GM19025 (cell line): Measurements from ENCODE around the gene PDE4D.
"Not testable (repeated sequence)": the region's sequence is repeated elsewhere in the genome, so short reads cannot be mapped to it uniquely, and the experiment has no call there.

Experiments used
- ATAC-seq: cut with Tn5 transposase; IDR thresholded peaks from one replicate; pipeline ENCODE4 v1.9.1; 2021; ENCODE audit warnings: mild to moderate bottlenecking, low read depth, moderate library complexity; ENCODE audit not compliant: unreplicated experiment

PDE4D gene

DNA sequence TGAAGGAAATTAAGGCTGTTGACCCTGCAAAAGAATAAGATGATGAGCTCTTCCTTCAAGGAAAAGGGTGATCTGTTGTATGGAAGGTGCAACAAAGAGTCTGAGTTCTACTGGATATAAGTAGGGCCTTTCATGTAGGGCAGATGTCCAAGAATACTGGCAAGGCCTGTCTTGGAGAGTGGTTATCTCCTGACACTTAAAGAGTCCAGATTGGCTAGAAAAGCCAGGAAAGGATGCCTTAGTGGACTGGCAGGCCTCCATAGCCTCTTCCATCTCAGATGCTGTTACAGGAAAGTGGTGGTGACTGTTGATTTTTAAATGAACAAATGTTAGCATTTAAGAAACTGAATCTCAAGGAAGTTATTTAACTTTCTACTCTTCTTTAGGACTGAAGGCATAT lies 914.4 kb downstream of the PDE4D start:
- ATAC-seq = no peak

GRCh38 chr5:58974601-58975000 lies 918.9 kb downstream of the PDE4D start:
- no peak for ATAC-seq

- no peak for ATAC-seq
Observed at GRCh38 chr5:58974083-58974482, 919.4 kb downstream of the PDE4D start.

DNA sequence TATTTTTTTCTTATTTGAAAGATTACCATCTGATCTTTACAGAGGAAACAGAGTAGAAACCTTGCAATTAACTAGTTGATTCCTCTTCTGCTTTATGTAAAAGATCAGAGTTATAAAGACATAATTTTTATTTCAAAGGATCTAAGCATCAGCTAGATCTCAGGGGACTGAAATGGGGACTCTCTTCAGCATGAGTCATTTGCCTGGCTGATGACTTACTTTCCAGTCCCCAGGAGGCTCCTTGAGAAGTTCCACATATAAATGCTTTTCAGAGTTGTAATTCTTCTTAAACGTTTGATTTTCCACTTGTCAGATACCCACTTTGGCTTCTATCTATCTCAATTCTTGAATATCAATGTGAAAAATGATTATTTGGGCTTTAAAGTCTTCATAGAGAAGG lies 921.2 kb downstream of the PDE4D start:
- no peak for ATAC-seq

DNA sequence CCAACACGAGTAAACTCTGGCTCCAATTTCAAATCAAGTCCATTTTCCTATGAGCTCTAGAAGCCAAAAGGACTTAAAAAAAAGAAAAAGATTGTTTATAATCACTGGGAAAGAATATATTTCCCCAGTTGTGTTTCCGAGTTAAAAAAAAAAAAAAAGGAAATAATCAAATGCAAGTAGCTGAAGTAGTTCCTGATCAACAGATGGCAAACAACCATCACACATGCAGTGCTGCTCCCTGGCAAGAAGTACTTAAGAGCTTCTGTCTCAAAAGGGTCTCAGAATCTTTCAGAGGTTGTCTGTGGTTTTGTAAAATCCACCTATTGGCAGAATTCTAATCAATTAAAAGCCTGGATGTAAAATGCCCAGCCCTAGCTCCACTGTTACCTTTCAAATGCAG lies 922.8 kb downstream of the PDE4D start:
- ATAC-seq = no peak

GRCh38 chr5:58969795-58970194 lies 923.7 kb downstream of the PDE4D start:
- no peak for ATAC-seq

- ATAC-seq = no peak
Observed at GRCh38 chr5:58969253-58969652, 924.3 kb downstream of the PDE4D start.

- no peak for ATAC-seq
Observed at GRCh38 chr5:58968350-58968749, 925.2 kb downstream of the PDE4D start.

GRCh38 chr5:58967597-58968281 lies 925.8 kb downstream of the PDE4D start:
- ATAC-seq = no peak

DNA sequence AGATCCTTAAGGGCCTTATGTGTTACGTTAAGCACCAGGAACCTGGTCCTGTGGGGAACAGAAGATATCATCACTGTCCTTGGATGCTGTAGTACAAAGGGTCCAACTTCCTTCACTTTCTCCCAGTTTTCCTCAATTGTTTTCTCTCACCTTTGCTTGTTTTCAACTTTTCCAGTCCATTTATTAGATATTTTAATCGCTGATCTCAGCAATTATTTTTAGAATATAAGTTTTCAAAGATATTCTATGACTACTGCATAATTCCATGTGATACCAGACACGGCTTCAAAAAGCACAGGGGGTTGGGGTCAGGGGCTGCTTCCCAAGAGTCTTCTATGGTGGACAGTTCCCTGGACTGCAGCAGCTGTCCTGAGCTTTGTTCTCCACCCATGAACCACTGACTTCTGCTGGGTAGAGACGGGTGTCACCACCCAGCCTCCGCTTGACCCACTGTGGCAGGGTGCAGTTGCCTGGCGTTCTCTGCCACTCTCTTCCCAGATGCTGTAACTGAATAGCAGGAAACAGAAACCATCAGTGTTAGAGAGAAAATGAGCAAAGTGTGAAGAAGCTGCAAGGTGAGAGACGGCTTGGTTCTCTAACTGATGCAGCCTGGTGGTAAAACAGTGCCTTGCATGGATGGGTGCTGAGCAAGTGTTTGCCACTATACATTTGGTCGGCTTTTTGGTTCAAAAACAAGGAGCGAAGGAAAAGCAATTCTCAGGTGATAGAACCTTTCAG lies 927.7 kb downstream of the PDE4D start:
- ATAC-seq = no peak

DNA sequence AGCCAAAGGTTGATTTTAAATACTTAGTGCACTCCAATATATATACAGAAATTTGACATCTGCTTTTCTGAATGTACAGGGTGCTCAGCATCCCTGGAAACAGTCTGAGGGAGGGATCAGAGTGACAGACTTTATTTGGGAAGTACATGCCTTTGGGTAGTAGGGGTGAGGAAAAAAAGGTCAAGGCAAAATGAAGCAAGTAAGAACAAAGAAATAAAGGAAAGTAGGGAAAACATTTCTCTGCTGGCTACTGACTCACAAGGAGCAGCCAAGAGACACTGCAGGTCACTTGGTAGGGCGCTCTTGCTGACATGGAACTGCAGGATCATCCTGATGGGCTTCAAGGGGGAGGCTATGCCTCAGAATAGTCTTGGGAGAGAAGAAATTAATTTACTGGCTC lies 929.7 kb downstream of the PDE4D start:
- ATAC-seq = no peak

DNA sequence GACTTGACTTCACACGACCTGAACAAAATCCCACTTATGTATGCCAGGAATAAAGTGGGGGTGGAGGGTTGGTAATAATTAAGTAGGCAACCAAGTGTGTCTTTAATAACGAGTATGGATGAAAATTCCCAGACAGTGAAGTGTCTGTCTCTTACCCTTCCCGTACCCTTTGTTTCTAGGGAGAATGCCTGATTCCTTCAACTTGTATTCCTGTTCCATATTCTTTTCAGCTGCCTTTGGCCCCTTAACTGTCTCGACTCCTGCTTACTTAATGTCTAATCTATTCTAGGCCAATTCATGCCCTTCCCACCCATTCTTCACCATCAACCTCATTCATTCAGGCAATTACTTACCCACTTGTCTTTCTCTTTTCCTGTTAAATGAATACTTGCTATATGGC lies 930.2 kb downstream of the PDE4D start:
- ATAC-seq = no peak

DNA sequence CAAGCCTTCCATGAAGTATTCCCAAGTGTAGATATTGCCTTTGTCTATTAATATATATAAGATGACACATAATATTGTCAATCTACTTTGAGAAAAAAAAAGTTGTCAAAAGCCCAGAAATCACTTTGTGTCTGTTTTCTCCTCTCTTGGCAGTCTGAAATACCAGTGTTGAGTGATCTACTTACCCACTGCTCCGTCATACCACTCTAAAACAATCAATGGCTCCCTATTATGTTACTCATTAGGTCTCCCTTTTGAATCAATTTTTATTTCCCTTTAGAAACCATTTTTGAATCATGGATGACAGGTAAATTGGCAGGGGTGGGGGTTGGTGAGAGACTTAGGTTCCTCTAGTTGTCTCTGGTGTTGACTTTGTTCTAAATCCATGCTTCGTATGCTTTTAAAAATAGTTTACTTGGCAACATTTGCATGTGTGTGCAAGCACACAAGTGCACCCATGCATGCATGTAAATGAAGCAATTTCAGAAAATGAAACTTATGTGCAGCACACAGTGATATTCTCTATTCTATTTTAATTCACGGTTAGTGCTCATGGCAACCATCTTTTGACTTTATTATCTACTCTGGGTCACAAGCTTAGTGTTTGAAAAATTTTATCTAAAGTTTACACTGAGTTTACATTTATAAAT lies 931.8 kb downstream of the PDE4D start:
- no peak for ATAC-seq

- no peak for ATAC-seq
Observed at GRCh38 chr5:58958701-58959100, 934.8 kb downstream of the PDE4D start.

DNA sequence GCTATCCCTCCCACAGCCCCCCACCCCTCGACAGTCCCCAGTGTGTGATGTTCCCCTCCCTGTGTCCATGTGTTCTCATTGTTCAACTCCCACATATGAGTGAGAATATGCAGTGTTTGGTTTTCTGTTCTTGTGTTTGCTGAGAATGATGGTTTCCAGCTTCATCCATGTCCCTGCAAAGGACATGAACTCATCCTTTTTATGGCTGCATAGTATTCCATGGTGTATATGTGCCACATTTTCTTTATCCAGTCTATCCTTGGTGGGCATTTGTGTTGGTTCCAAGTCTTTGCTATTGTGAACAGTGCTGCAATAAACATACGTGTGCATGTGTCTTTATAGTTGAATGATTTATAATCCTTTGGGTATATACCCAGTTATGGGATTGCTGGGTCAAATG lies 940.3 kb downstream of the PDE4D start:
- ATAC-seq = not testable (repeated sequence)

GRCh38 chr5:58950224-58950623 lies 943.3 kb downstream of the PDE4D start:
- ATAC-seq = no peak

DNA sequence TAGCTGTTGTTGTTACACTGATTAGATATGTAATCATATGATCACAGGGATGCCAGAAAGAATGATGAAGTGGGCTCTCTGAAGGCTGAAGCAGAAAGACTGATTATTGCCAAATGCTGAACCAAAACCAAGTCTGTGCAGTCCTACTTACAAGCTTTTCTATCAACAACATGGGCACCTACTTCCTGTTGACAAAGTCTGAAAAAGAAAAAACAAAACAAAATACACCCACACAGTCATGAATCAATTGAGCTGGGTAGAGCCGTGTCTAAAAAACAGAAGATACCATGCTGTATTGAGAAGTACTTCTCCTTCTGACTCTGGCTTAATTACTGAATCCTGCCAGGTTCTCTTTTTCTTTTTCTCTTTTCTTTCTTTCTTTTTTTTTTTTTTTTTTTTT lies 947.3 kb downstream of the PDE4D start:
- ATAC-seq = no peak

GRCh38 chr5:58944221-58944620 lies 949.3 kb downstream of the PDE4D start:
- ATAC-seq = no peak

- ATAC-seq = no peak
Observed at GRCh38 chr5:58940446-58940845, 953.1 kb downstream of the PDE4D start.

DNA sequence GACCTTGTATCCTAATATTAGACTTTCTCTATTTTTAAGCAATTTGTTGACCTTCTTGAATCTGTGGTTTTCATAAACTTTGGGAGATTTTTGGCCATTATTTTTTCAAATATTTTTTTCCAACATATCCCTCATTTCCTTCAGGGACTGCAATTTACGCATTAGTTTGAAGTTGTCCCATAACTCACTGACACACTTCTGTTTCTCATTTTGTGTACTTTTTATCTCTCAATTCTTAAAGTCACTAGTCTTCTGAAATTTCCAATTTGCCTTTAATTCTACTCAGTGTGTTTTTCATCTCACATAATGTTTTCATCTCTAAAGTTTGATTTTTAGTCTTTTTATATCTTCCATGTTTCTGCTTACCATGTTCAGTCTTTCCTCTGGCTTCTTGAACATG lies 953.9 kb downstream of the PDE4D start:
- no peak for ATAC-seq

GRCh38 chr5:58938563-58939424 lies 954.7 kb downstream of the PDE4D start:
- no peak for ATAC-seq
